Hematopoietic multipotent progenitor cell treated with erythropoietin and hydrocortisone succinate and interleukin-3 and kit ligand, for 8 days (in vitro differentiated cells): ENCODE measurements around the gene CDC42BPB.

Source experiments
- DNase-seq: peaks from one replicate; pipeline ENCODE4 v3.0.0-alpha.2; 2015

The CDC42BPB gene

DNA sequence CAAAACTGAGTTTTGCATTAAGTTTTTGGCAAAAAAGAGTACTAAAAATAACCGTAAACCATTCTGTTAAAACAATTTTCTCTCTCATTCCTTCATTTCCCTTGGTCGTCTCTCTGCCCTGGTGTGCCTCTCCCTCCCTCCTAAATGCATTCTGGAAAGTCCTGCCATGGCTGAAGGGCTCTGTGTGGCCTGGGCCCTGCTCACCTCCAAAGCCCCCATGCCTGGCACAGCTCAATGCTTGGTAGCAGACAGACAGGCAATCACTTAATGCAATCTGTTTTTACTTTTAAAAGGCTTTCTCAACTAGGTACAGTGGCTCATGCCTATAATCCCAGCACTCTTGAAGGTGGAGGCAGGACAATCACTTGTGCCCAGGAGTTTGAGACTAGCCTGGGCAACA is 47.8 kb downstream of the CDC42BPB start:
- no peak for DNase-seq

DNA sequence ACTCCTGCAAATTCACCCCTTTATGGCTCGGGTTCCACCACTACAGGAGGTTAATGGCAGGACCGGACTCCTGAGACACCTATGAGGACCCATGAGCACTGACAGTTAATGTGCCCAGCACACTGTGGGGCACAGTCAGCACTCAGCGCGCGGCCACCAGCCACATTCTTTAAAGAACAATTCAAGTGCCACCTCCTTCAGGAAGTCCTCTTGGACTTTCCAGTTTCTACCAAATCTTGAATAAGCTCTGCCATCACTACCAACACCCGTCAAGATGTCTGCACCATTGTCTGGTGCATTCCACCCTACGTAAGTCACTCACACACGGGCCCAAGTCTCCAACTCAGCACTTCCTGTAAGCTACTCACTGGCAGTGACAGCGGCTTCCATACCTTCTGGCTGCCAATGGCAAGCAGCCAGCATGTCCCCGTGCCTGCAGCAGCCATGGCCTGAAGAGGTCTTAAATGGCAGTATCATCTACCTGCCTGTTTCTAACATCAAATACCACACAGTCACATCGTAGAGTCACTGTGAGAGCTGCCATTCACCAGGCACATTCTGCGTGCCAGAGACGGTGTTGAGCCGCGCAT is 48.5 kb downstream of the CDC42BPB start:
- DNase-seq: no peak

DNA sequence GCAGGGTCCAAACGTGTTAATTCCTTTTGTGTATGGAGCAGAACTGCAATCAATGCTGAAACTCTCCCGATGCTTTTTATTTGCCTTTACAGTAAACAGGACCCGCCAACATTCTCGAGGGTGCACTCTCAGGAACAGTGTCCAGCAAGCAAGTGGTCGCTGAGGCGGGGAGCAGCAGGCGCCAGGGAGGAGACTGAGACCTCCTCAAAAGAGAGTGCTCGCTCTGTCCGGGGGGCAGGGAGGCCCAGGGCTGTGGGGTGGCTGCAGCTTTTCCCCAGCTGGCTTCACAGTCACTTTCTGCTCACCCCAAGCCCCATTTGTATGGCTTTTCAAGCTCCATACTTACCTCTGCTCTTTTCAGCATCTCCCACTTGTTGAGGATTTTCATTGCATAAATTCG is 49.2 kb downstream of the CDC42BPB start:
- DNase-seq: no peak

DNA sequence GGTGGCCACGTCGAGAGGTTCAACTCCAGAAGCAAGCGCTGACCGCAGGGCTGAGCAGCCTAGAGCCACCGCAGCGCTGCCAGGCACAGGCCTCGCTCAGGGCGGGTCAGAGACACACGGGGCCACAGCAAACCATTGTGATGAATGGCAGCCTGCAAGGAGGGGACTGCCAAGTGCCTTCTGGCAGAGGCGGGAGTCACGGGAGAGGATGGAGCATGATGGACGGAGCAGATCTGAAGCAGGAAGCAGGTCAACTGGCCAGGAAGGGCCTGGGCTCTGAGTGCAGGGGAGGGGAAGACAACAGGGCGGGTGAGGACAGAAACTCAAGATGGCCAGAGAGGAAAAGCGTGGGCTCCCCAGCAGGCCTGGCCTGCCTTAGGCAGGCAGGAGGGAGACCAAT is 49.8 kb downstream of the CDC42BPB start:
- no peak for DNase-seq

DNA sequence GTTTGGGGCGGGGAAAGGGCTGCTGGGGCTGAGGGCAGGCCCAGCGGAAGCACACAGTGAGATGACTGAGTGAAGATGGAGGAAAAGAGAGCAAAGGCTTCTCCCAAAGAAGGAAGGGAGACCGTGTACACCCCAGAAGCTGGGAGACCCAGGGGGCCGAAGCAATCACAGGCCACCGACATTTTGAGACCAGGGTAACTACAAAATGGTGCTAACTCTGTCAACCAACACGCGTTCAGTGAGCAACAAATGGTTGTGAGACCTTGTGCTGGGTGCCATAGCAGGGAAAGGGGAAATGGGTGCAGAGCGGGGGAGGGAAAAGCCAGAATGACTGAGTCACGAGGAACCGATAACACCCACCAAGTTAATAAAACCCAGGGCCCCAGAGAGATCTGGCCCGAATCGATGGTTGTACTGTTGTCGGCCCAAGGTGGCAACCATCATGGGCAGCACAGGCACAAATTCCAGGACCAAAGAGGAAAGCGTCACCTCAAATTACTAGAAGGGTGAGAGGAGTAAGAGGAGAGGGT is 50.3 kb downstream of the CDC42BPB start:
- DNase-seq: no peak

DNA sequence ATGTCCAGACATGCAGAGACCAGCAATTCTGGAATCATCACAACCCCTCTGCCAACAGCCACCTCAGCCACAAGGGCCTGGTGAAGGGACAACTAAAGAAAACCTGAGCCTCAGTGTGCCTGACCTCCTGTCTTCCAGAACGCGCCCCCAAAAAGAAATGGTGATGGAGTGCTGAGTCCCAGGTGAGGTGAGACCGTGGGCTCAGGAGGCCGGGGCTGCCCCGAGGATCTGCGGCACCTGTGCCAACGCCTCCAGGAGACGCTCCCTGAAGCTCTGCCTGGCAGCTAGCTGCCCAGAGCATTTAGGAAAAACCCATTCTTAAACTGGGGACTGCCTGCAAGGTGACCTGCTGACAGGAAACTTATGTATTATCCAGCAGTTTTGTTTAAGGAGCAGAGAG is 51.2 kb downstream of the CDC42BPB start:
- no peak for DNase-seq

DNA sequence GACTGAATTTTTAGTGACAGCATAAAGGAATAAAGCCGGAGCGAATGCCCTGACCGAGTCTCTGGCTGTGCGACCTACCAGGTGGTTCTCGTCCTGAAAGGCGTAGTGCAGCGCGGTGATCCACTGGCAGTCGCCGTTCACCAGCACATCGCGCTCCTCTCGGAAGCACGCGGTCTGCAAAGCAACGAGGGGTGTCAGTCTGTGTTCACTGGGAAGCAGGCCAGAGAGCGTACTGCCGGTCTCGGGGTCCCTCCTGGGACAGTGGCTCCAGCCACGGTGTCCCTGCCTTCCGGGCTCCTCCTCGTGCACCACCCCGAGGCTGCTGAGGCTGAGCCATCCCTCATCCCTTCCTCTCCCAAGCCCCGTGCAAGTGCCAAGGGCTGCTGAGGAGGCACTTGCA is 53.5 kb downstream of the CDC42BPB start:
- no peak for DNase-seq

DNA sequence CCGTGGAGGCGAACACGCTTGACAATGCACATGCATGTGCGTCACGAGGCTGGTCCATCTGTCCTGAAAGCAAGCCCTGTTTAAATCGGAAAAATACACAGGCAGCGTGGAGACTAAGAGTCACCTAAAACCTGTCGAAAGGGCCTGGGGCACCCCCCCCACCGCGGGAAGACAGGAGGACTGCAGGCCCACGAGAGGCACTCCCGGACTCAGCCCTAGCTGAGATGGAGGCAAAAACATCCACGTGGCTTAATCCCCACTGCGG is 54.1 kb downstream of the CDC42BPB start:
- DNase-seq: no peak

DNA sequence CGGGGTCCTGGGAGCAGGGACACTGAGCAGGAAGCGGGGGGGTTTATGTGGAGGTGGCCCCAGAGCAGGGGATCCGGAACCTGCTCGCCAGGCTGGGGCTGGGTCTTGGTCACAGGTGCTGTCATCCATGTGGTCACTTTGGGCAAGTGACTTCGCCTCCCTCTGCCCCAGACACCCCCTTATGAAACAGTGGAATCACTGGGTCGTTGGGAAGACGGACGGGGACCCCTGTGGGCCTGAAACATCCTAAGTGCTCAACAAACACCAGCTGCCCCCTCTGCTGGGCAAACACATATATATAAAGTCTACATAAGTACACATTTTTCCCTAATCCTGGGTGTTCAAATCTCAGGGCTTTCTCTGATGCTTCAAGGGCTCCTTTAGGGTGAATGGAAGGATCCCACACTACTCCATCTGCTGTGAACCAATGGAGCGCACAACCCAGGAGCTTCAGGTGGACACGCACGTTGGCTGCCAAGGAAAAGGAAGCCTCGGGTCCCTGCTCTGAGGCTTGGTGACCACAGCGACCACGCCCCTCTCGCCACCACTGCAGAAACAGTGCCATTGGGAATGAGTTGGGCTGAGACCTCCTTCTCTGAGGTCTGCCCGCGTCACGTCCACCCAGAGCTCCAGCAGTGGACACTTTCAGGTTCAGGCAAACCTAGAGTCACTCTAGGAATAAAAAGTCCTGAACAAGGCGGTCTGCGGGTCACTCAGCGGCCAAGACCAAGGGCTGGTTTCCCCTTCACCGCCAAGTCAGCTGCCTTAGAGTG is 54.6 kb downstream of the CDC42BPB start:
- peak; percentile 39 for DNase-seq

DNA sequence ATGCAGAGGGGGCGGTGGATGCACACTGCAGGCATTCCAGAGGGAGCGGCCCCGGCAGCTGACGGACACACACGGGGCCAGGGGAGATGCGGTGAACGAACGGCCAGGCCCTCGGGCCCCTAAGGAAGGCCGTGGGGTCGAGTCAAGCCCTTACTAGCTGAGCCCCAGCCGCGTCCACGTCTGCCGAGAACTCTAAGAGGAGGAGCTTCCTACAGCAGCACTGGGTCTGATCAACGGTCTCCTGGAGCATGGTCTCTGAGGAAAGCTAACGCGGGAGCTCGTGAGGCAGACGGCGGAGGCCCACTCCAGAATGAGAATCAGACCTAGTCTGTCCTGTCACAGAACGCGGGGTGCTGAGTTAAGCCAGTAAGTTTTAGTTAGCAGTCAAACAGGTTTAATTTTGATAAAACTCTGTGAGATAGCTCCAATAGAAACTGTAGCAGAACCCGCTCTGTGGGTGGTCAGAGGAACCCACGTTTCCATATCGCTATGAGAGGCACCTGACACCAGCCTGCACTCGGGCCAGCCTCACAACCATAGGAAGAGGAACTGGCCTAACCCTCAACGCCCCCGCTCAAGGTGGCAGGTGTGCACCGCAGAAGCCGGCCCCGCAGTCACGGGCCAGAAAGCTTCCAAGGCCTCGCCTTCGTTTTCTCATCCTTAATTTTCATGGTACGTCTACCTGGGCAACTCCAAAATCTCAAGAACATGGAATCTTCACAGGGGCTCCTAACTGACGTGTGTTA is 55.5 kb downstream of the CDC42BPB start:
- no peak for DNase-seq

DNA sequence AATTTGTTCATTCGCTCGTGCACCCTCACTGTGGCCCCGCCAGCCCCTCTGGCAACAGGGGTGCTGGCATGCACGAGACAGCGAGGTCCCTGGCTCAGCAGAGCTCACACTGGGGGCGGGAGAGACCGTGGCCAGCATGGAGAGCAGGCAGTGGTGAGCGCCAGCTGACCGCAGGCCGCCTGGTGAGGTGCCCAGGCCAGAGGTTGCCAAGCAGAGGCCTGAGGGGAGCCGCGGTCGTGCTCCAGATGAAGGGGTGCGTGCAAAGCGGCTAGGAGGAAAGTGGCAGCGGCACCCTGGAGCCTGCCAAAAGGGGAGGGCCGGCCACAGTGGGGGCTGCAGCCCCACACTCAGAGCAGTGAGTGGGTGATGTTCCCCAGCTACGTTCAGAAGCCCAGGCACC is 56.1 kb downstream of the CDC42BPB start:
- DNase-seq: no peak

DNA sequence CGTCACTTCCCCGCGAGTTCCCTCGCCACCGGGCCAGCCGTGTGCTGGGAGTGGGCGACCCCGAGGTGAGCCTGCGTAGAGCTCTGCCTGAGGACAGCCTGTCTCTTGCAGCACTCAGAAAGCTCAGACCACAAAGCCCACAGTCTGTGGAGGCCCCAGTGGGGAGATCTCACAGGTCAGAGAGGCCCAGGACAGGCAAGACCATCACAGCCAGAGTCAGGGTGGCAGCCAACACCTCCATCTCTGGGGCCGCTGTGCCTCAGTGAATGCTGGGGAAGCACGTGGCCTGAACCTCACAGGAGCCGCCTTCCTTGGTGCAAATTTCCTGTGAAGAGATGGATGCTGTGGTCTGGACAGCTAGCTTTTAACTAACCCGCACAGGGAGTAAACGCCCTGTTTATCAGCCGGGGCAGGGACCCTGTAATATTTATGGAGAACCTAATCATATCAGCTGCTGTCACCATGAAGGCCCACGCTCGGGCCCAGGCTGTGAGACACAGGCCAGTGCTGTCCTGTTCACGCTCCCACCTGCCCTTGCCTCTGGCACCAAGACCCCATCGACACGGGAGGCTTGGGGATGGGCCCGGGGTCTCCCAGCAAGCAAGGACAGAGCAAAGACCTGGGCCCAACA is 56.9 kb downstream of the CDC42BPB start:
- DNase-seq: peak; percentile 95

DNA sequence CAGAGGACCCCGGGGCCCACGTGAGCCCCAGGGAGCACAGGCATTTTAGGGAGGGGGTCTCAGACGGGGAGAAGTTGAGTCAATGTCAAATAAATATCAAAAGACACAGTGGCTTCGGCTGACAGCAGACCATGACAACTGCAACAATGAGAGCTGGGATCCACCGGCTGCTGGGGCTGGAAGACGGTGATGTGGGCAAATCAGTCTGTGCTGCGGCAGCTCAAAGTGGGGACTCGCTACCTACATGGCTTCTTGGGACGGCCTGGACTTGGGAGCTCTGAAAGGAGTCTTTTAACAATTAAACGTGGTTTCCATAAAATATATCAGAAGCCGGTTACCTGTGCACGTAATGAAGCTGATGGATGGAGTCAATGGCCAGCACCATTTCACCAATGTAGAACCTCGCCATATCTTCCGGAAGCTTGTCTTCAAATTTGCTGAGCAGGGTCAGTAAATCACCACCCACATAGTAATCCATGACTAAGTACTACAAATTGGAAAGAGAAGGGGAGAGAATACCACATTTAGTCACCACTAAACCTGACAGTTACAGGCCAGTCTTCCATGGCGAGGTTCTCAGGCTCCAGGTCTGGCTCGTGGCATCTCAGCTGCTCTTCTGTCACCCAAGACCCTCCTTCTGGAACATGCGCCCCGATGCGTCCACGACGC is 58.0 kb downstream of the CDC42BPB start:
- no peak for DNase-seq

DNA sequence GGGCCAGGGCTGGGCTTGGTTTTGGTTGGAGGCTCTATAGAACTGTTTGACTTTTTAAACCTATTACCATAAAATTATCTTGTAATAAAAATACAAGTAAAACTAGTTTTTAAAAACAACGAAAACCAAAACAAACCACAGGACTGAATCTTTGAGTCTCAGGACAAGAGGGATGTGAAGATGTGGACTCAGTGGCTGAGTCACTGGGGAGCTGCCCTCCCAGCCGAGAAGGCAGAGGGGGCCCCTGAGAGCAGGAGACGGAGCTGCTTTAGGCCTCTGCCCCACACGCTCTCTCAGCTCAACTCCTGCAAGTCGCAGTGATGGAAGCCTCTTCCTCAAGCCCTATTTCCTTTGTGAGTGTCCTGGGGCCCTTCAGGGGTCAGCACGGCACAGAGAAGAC is 59.0 kb downstream of the CDC42BPB start:
- DNase-seq: no peak

DNA sequence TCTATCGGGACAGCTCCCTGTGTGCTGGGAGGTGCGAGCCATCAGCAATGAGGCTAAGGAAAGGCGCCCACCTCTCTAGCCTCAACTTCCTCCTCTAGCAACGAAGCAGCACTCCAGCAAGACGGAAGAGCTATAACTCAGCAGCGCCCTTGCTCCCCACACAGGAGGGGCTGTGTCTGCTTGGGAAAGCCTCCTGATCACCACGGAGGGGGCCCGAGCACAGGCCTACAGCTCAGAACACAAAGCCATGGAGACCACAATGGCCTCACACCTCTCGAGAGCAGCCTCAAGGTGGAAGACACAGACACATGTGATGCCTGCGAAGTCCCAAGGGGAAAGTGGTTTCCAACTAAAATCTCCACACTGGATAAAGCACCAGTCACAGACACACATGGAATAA is 60.4 kb downstream of the CDC42BPB start:
- DNase-seq: no peak

DNA sequence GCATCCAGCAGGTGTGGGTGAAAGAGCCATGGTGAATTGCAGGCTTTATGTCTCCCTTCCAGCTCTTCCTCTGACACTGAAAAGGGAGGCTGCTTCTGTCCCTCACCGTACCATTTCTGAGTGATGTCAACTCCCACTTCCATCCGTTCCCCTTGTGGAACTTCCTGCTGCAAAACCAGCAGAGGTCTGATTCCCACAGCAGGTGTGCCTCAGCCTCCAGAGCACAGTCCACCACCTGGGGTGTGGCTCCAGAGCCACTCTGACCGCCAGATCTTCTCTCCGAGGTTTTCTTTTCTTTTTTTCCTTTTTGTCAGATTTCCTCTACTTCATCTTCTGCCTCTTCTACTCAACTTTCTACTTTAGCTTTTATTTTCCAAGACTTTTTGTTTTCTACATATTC is 62.7 kb downstream of the CDC42BPB start:
- DNase-seq: no peak

DNA sequence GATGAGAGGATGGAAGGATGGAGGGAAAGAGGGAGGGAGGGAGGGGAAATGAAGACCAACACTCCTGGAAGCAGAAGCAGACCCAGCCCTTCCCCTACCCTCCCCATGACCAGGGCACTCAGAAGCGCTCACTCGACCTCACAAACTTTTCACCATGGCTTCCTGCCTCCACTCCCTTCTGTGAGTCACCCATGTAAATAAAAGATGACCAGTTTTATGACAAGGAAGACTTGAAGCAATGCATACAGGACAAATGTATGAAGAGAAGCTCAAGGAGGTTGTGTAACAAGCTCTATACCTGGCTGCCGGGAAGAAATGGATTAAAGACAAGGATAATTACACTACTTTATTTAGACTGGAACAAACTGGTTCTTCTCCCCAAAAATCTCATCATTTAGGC is 63.8 kb downstream of the CDC42BPB start:
- no peak for DNase-seq

DNA sequence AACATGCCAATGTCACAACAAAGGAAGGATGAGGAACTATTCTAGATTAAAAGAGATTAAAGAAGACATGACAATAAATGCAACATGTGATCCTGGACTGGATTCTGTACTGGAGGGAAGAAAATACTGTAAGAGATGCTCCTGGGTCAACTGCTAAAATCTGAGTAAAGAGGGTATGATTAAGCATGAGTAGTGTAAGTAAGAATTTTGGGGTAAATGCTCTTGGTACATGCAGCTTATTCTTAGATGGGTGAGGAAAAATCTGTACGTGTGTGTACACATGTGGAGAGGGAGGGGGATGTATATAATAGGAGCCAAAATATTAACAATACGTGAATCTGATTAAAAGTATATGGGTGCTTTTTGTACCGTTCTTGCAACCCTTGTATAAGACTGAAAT is 66.0 kb downstream of the CDC42BPB start:
- DNase-seq: no peak

DNA sequence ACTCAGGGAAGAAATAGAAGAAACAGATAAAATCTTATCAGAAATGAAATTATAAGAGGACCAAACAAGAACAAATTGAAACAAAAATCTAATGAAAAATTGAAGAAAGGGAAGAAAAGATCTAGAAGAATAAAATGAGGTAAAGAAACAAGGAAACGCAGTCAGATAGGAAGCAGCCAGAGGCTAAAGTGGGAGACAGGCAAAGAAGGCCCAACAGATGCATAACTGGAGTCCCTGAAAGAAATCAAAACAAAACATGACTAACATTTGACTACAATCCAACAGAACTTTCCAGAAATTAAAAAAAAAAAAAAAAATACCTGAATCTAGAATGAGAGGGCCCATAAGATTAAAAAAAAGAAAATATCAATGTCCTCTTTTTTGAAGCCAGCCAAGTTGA is 69.3 kb downstream of the CDC42BPB start:
- no peak for DNase-seq

DNA sequence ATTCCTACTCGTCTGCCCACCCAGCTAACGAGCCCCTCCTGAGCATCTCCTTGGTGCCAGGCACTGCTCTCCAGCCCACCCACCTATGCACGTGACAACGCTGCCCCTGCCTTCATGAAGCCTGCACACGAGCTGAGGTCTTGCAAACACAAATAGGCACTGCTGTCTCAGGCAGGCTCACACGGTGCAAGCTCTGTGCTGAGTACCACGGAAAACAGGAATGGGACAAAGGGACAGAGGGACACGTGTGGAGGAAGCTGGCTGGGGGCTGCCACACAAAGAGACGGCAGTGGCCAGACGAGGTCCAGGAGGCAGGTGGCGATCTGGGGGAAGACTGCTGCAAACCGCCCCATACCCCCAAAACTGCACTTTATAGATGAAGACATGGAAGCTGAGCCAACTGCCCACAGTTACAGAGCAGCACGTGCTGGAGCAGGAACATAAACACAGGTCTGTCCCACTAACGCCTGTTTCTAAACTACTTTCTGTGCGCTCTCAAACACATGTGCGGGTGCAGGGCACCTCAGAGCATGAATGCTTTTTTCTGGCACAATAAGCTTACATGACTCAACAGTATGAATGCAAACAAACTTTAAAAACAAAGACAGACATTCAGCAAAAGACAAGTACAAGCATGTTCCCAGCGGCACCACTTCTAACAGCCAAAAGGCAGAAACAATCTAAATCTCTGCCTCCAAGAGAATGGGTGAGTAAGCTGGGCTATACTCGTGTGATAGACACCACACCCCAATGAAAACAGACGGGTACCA is 70.4 kb downstream of the CDC42BPB start:
- DNase-seq: no peak

DNA sequence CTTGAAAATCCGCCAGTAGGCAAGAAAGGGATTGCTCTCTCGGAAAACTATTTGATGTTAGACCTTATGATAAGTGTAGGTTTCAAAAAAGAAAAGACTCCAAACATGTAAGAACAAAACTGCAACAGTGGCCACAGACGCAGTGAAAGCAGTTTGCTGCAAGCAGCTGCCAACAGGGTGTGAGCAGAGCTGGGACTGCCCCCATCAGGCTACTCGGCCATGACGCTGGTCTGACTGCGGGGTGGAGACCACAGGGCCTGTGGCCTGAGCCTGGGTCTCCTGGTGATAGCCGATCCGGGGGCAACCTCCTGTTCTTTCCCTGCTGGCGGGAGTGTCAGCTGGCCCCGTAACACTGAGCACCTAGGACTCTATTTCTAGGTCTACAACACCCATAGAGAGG is 71.7 kb downstream of the CDC42BPB start:
- no peak for DNase-seq

DNA sequence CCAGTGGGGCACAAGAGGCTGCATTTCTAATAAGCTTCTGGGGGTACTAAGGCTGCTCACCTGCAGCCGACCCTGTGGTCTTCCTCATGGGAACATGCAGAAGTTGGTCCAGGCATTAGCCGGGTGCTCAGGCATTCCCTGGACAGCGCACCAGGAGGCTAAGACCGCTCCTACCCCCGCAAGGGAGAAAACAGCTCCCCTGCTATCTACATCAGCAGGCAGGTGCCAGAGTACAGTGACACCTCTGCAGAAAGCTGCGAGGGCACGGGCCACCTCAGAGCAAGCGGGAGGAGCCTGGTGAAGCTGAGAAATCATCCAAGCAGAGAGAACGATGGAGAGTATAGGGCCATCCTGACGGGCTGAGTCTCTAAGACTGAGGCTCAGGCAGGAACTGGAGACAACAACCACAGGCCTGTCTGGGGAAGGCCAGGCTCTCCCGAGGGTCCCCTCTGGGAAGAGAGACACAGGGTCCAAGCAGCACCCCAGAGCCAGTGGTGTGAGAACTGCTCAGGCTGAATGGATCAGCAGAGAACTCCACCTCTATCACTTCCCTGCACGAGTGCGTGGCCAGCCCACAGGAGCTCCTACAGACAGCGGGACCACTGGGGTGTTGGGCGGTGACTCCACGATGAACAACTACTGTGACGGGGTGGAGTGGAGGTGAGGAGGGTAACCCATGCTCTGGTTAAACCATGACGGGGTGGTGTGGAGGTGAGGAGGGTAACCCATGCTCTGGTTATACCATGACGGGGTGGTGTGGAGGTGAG is 72.8 kb downstream of the CDC42BPB start:
- no peak for DNase-seq
